Vagina (tissue), 2 donors: ENCODE data around the gene GPRC5C.

Source experiments
- POLR2A ChIP-seq, 2 donors: fragments of 450-650 bp; IDR thresholded peaks; one replicate each; pipeline ENCODE4 v1.6.1; 2017; ENCODE audit warnings: antibody characterized with exemption in 2 of 2, mild to moderate bottlenecking in 2 of 2, moderate library complexity in 2 of 2
- POLR2AphosphoS5 ChIP-seq, 2 donors: sonication (generic); formaldehyde crosslinking; IDR thresholded peaks; one replicate each; pipeline ENCODE4 v1.9.0; 2017; ENCODE audit warnings: antibody characterized with exemption in 2 of 2, mild to moderate bottlenecking in 2 of 2, low read depth in 1 of 2; ENCODE audit not compliant: insufficient read depth in 1 of 2
- TF ChIP-seq, protein P1 (sequence below), 3 experiments: fragments of 450-650 bp in 2 of 3; fragments of 200-600 bp in 1 of 3; sonication (generic) in 1 of 3; IDR thresholded peaks; one replicate each; pipeline ENCODE4 v1.5.1; 2017 to 2019; ENCODE audit warnings: antibody characterized with exemption in 3 of 3, mild to moderate bottlenecking in 2 of 3, moderate library complexity in 2 of 3

GRCh38 chr17:74466111-74466827 lies 34.4 kb downstream of the GPRC5C start, which contains the start of gene CD300A:
- TF ChIP-seq POLR2A (IDR thresholded peaks at IDR 0.05), result no peak
- TF ChIP-seq, protein P1, sequence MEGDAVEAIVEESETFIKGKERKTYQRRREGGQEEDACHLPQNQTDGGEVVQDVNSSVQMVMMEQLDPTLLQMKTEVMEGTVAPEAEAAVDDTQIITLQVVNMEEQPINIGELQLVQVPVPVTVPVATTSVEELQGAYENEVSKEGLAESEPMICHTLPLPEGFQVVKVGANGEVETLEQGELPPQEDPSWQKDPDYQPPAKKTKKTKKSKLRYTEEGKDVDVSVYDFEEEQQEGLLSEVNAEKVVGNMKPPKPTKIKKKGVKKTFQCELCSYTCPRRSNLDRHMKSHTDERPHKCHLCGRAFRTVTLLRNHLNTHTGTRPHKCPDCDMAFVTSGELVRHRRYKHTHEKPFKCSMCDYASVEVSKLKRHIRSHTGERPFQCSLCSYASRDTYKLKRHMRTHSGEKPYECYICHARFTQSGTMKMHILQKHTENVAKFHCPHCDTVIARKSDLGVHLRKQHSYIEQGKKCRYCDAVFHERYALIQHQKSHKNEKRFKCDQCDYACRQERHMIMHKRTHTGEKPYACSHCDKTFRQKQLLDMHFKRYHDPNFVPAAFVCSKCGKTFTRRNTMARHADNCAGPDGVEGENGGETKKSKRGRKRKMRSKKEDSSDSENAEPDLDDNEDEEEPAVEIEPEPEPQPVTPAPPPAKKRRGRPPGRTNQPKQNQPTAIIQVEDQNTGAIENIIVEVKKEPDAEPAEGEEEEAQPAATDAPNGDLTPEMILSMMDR (IDR thresholded peaks at IDR 0.05), result no peak
- TF ChIP-seq POLR2AphosphoS5 (IDR thresholded peaks at IDR 0.05; ENCODE audit: insufficient read depth in 1 of 2, low read depth in 1 of 2), result no peak
